OCI-LY1 (cell line): Measurements from ENCODE around the gene HELZ2.

Experiments used
- H2AFZ ChIP-seq: fragments of 200-600 bp; sonication (generic), shearing (Covaris generic); 2 replicates; pipeline ENCODE4 v1.6.0; 2014; ENCODE audit warnings: antibody characterized with exemption, mild to moderate bottlenecking, low read length
- H3F3A ChIP-seq: fragments of 200-600 bp; sonication (generic), shearing (Covaris generic); 2 replicates; pipeline ENCODE4 v1.6.0; 2014; ENCODE audit warnings: mild to moderate bottlenecking, antibody characterized with exemption, low read length, moderate library complexity; ENCODE audit not compliant: insufficient read depth
- H3K27ac ChIP-seq: fragments of 200-600 bp; sonication (generic); 2 replicates; pipeline ENCODE4 v1.5.1; 2014; ENCODE audit warnings: low read length, mixed run types, mild to moderate bottlenecking, low read depth; ENCODE audit not compliant: poor library complexity, severe bottlenecking
- H3K27me3 ChIP-seq: fragments of 200-600 bp; sonication (generic); 2 replicates; pipeline ENCODE4 v1.6.0; 2014; ENCODE audit warnings: antibody characterized with exemption, mild to moderate bottlenecking, low read length, moderate library complexity; ENCODE audit not compliant: insufficient read depth
- H3K36me3 ChIP-seq: fragments of 200-600 bp; sonication (generic); 2 replicates; pipeline ENCODE4 v1.6.1; 2014; ENCODE audit warnings: mild to moderate bottlenecking, antibody characterized with exemption, low read length, moderate library complexity, mixed read lengths; ENCODE audit not compliant: insufficient read depth
- H3K4me1 ChIP-seq: fragments of 200-600 bp; sonication (generic); 2 replicates; pipeline ENCODE4 v1.5.1; 2014; ENCODE audit warnings: mild to moderate bottlenecking, low read length, moderate library complexity; ENCODE audit not compliant: insufficient read depth, severe bottlenecking
- H3K4me2 ChIP-seq: fragments of 200-600 bp; sonication (generic), shearing (Covaris generic); 2 replicates; pipeline ENCODE4 v1.6.1; 2014; ENCODE audit warnings: low read length
- H3K4me3 ChIP-seq: fragments of 200-600 bp; sonication (generic); 2 replicates; pipeline ENCODE4 v1.5.1; 2014; ENCODE audit warnings: low read length, low read depth, mild to moderate bottlenecking, mixed read lengths; ENCODE audit not compliant: poor library complexity, severe bottlenecking
- H3K79me2 ChIP-seq: fragments of 200-600 bp; shearing (Covaris generic); 2 replicates; pipeline ENCODE4 v1.6.1; 2016; ENCODE audit warnings: mixed run types, low read length, mixed read lengths; ENCODE audit not compliant: insufficient read depth
- H3K9ac ChIP-seq: fragments of 200-600 bp; sonication (generic), shearing (Covaris generic); 2 replicates; pipeline ENCODE4 v1.6.1; 2014; ENCODE audit warnings: mild to moderate bottlenecking, low read length, mixed read lengths
- H3K9me2 ChIP-seq: fragments of 200-600 bp; sonication (generic), shearing (Covaris generic); 2 replicates; pipeline ENCODE4 v1.6.1; 2014; ENCODE audit warnings: low read depth, mild to moderate bottlenecking, low read length, mixed read lengths
- H3K9me3 ChIP-seq: fragments of 200-600 bp; shearing (Covaris generic); 2 replicates; pipeline ENCODE4 v1.6.1; 2014; ENCODE audit warnings: low read length, mixed read lengths
- H4K20me1 ChIP-seq: fragments of 200-600 bp; sonication (generic), shearing (Covaris generic); 2 replicates; pipeline ENCODE4 v1.6.0; 2016; ENCODE audit warnings: mild to moderate bottlenecking, low read length; ENCODE audit not compliant: insufficient read depth
- CTCF ChIP-seq: fragments of 200-600 bp; sonication (generic), shearing (Covaris generic); IDR thresholded peaks from 2 replicates; pipeline ENCODE4 v1.5.1; 2017; ENCODE audit warnings: mild to moderate bottlenecking, antibody characterized with exemption, low read length, moderate library complexity, mixed read lengths
- EZH2 ChIP-seq: fragments of 200-600 bp; sonication (generic), shearing (Covaris generic); IDR thresholded peaks from 2 replicates; pipeline ENCODE4 v1.8.0; 2017; ENCODE audit warnings: borderline replicate concordance, mixed run types, mild to moderate bottlenecking, antibody characterized with exemption, low read length, moderate library complexity, mixed read lengths

The HELZ2 gene

GRCh38 chr20:63620991-63621390 is 47.0 kb upstream of the HELZ2 start:
- Histone ChIP-seq H3K27me3 (no peaks in the 10 kb centered on the region), H3K36me3 (peaks cover 32% of the 10 kb centered on the region; the same call in 1 of the 2 replicates), H3K4me1 (peaks cover 10% of the 10 kb centered on the region), H3K4me2 (no peak overlapping the region), H4K20me1 (no peaks in the 10 kb centered on the region), H2AFZ (no peak overlapping the region), H3K9me2 (no peaks in the 10 kb centered on the region), H3F3A (no peaks in the 10 kb centered on the region), H3K4me3 (no peak overlapping the region), H3K79me2 (peaks cover 33% of the 10 kb centered on the region), H3K9me3 (no peaks in the 10 kb centered on the region), H3K9ac (no peak overlapping the region), H3K27ac (no peak overlapping the region)
- TF ChIP-seq EZH2 = no peak
- no peak for TF ChIP-seq CTCF

- Histone ChIP-seq H3K36me3 (peaks cover 44% of the 10 kb centered on the region), H3K9me3 (no peaks in the 10 kb centered on the region), H3F3A (no peaks in the 10 kb centered on the region), H4K20me1 (no peaks in the 10 kb centered on the region), H3K4me3 (no peak overlapping the region), H2AFZ (no peak overlapping the region), H3K9ac (no peak overlapping the region), H3K4me2 (no peak overlapping the region), H3K79me2 (peaks cover 27% of the 10 kb centered on the region), H3K9me2 (no peaks in the 10 kb centered on the region), H3K4me1 (no peaks in the 10 kb centered on the region), H3K27ac (no peak overlapping the region), H3K27me3 (no peaks in the 10 kb centered on the region)
- TF ChIP-seq EZH2 = no peak
- no peak for TF ChIP-seq CTCF
Observed at GRCh38 chr20:63619505-63619904, 45.5 kb upstream of the HELZ2 start.

GRCh38 chr20:63619086-63619485 is 45.0 kb upstream of the HELZ2 start:
- Histone ChIP-seq H3F3A (no peaks in the 10 kb centered on the region), H3K9me2 (no peaks in the 10 kb centered on the region), H3K27ac (no peak overlapping the region), H3K4me2 (no peak overlapping the region), H3K36me3 (peaks cover 44% of the 10 kb centered on the region), H3K27me3 (no peaks in the 10 kb centered on the region), H3K4me3 (no peak overlapping the region), H4K20me1 (no peaks in the 10 kb centered on the region), H3K9me3 (no peaks in the 10 kb centered on the region), H3K4me1 (no peaks in the 10 kb centered on the region), H2AFZ (no peak overlapping the region), H3K79me2 (peaks cover 27% of the 10 kb centered on the region), H3K9ac (no peak overlapping the region)
- TF ChIP-seq CTCF (no peak), EZH2 (no peak)
